CD4-positive, alpha-beta T cell treated with Interleukin-6 at 100 ng/mL for 8 hours (primary cell): ENCODE measurements around the gene UBL4A.
A peak's percentile ranks its signal among the peaks of the same experiment; 100 is the strongest.

Experiments
- DNase-seq: peaks from one replicate; pipeline ENCODE4 v3.0.0-alpha.2; 2020; ENCODE audit warnings: mixed read lengths, low spot score

UBL4A gene

DNA sequence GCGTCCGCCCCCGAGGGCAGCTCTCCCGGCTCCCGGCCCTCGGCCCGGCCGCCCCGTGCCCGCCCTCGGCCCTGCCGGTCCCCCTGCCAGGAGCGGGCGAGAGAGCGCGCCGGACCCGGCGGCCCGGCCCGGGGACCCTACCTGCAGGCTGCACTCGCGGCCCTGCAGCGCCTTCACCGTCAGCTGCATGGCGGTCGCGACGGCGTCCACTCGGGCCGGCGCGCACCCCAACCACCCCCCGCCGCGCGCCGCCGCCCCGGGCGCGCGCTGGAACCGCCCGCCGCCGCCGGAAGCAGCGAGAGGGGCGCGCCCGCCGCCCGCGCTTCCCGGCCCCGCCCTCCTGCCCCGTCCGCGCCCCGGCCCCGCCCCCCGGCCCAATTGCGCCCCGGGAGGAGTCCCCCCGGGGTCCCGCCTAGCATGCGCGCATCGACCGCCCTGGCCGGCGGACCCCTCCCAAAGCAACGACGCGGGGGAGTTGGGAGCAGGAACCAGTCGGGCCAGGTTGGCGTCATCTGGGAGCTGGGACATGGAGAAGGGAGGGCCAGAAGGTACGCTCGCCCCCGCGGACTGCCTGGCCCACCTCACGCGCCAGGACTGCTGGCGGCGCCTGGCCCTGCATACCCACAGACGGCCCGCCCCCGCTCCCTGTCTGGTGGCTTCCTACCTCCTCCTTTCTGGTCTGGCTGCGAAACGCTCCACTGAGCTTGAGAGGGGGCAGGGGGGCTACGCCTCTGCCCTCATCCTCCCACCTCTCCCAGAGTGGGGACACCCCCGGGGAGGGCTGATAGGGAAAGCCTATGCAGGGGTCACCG lies at the start of gene UBL4A:
Gene UBL4A (minus strand): TSS at position 220 of the 812 bp plus-strand sequence. CDS start 31 bp downstream, at position 189.
- peak; percentile 48 for DNase-seq

DNA sequence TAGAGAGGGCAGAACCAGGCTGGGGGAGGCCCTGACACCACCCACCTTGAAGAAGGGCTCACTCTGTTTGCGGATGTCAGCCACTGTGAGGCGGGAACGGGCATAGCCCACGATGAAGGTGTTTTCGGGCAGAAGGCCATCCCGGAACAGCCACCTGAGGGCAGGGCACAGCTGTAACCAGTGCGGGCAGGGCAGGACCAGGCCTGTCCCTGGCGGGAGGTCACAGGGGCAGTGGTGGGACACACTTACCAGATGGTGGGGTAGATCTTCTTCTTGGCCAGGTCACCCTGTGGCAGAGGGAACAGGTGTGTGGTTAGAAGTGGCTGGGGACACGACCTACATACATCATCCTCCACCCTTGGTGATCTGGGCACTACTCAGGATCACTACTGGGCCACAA lies 49.5 kb upstream of the UBL4A start:
- DNase-seq, result no peak

DNA sequence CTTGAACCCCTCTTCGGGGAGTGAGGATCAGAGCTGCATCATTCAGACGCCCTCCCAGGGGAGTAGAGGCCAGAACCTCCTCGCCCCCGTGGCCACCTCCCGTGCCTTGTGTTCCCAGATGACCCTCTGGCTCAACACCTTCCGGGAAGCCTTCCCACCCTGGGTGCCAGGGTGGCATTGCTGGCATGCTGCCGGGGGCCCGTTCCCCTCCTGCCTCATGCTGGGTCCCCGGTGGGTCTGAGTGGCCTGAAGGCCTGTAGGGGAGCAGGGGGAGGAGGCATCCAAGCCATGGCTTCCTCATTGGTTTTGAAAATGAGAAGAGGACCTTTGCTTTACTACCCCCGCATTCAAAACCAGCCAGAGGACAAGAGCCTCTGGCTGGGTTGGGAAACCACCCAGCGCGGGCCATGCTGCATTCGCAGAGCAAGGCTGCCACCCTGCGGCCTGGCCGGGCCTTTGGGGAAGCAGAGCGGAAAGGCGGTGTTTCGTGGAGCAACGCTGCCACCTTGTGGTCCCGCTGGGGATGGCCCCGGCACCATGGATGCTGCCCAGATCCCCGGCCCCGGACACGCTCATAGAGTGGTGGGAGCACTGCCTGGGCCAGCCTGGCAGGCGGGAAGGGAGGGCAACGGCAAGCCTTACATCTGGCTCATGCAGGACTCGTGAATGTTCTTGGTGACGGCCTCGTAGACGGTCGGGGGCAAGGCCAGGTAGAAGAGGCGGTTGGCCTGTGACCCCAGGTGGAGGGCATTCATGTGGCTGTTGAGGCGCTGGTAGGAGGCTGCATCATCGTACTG lies 48.3 kb upstream of the UBL4A start:
- DNase-seq, result peak; percentile 90

DNA sequence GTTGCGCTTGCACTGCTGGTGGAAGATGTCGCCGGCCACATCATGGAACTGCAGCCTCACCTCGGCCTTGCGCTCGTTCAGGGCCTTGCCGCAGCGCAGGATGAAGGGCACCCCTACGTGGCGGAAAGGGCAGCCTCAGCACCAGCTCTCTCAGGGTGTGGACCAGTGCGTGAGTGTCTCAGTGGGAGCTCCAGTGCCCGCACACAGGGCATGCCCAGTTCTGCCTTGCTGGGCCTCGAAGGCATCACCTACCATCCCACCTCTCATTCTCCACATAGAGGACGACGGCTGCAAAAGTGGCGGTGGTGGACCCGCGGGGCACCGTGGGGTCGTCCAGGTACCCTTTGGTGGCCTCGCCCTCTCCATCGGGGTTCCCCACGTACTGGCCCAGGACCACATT lies 46.3 kb upstream of the UBL4A start:
- DNase-seq, result no peak

DNA sequence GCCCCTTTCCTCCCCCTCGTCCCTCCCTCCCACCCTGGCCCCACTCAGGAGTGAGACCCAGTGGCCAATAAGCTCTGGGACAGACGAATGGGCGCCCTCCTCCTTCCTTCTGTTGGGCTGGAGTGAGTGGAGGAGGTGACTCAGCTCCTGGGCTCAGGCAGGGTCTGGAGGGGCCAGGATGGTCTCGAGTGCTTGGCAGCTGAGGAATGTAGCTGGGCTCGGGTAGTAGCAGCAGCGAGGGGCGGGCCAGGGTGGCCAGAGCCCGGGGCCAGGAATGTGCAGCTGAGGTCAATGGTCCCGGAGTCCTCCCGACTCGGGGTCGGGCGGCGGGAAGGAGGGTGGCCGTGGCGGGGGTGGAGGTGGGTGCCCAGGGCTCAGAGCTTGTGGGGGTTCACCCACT lies 45.2 kb upstream of the UBL4A start:
- DNase-seq, result no peak

DNA sequence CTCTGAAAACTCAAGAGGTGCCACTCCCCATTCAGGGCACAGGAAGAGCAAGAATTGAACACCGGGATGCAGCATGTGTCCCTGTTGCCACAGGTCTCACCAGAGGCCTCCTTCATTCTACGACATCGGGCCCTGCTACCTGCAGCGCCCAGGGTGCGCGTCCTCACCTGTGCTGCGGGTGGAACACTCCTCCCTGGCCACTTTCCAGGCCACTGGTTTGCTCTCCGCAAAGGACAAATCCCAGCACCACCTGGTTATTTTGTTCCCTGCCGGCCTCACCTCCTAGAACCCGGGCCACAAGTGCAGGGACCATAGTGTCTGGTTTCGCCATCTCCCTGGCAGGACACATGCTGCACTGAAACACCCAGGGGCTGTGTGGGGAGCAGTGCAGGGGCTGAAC lies 43.9 kb upstream of the UBL4A start:
- DNase-seq, result no peak

DNA sequence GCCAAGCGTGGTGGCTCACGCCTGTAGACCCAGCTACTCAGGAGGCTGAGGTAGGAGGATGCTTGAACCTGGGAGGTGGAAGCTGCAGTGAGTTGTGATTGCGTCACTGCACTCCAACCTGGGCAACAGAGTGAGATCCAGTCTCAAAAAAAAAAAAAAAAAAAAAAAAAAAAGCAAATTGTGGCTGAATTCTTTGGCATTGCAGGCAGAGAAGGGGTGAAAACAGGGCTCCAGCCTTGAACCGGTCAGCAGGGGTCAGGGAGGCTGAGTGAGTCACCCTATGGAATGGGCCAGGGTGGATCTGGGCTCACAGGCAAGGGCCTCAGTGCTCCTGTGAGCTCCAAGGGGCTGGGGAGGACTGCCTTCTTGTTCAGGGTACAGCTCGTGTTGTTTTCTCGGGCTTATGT lies 42.8 kb upstream of the UBL4A start:
- no peak for DNase-seq

DNA sequence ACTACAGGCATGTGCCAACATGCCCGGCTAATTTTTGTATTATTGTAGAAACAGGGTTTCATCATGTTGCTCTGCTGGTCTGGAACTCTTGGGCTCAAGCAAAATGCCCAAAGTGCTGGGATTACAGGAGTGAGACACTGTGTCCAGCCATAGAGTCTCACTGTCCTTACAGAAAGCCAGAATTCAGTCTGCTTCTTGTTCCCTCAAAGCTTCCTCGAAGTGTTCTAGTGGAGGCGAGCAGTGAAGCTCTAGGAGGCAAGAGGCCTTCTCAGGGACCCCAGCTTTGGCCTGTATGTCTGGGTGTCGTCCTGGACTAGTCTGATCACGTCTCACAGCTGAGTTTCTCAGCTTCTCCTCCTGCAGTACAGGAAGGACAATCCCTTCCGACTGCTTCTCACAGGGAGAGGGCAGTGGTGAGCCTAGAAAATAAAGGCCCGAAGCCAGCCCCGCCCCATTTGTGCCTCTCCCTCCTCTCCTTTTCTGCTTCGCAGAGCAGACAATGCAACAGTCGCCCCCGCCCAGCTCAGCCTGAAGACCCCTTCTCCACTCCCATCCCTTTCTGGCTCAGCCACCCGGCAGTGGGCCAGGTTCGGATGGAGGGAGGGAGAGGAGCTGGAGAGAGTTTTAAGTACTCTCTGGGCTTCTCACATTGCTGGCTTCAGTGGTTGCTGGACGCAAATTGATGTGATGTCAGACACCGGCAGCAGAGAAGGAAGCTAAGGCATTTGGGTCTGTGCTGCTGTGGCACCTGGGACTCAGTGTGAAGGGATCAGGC lies 40.7 kb upstream of the UBL4A start:
- DNase-seq, result peak; percentile 56

DNA sequence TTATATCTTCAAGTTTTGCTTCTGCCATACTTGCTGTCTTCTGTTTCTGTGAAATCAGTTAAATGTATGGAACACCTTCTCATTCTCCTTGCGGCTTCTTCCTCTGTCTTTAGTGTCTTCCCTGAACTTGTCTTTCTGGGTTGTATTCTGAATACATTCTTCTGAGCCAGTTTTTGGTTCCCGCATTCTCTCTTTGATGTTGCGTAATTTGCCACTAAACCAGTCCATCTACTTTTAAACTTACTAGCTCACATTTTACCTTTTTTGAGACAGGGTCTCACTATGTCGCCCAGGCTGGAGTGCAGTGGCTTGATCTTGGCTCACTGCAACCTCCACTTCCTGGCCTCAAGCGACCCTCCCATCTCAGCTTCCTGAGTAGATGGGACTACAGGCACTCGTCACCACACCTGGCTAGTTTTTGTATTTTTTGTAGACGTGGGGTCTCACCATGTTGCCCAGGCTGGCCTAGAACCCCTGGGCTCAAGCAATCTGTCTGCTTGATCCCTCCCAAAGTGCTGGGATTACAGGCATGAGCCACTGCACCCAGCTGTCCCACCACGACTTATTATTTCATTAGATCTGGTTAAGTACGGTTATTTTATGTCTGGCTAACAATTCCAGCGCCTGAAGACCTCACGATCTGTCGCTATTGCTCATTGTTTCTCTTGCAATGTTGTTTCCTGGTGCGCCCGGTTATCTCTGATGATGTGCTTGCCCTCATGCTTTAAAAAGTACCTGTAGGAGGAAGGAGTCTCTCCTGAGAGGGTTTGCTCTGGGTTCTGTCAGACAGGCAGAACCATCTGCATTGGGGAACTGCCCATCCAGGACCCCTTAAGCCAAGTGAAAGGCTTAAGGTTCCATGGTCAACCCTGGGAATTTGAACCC lies 39.4 kb upstream of the UBL4A start:
- DNase-seq, result no peak

DNA sequence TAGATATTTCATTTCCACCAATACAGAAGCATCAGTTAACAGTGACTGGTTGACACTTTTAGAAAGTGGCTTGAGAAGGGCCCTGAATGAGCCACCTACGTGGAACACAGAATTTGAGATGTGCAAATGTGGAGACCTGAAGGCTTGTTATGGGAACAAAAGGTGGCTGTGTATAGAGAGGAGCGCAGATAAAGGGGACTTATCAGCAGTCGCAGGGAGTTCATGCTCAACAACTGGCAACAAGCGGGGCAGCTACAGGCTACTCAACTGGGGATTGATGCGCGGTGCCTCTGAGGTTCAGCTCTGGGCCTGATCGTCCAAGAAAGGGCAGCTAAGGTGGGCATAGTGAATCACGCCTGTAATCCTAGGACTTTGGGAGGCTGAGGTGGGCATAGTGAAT lies 33.0 kb upstream of the UBL4A start:
- no peak for DNase-seq

DNA sequence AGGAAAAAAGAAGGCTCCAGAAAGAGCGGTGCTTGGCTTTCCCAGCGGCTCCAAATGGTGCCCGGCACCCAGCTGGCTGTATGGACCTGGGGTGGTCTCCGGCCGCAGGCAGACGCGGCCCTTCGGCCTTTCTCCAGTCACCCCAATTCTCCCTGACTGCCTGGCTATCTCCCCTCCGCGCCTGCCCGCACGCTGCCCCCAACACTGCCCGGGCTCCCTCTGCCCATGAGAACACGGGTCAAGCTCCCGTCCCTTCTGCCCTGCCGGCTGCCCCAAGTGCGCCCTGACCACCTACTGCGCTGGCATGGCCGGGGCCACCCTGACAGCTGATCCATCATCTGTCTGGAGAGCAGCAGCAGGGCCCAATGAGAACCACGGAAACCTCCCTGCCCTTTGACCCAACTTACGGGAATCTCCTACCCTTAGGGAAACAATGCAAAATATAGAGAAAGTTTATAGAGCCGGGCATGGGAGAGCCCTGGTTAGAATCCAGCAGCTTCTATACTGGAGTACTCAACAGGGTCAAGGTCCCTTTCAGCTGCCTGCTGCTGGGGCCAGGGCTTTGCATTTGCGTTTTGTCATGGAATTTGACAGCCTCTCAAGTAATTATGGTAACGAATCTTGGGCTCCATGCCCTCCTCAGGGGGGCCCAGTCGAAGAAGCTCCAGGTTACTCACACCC lies 30.8 kb upstream of the UBL4A start:
- no peak for DNase-seq

DNA sequence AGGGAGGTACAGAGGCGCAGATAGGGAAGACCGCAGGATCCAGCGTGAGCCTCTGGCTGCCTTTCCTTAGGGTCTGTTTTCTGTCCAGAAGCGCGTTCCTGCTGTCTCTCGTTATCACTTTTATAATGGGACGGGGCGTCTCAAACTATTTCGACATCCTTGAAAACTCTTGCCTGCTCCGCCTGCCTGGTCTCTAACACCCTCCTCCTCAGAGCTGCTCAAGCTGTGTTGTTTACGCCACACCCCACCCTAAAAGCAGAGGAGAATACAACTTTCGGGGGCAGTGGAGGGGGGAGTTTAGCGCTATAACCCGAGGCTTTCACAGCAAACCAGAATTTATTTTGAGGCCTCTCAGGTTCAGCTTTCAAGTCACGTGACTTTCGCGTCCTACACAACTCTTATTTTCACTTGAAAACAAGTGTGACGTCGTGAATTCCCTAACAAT lies 30.3 kb upstream of the UBL4A start:
- no peak for DNase-seq

DNA sequence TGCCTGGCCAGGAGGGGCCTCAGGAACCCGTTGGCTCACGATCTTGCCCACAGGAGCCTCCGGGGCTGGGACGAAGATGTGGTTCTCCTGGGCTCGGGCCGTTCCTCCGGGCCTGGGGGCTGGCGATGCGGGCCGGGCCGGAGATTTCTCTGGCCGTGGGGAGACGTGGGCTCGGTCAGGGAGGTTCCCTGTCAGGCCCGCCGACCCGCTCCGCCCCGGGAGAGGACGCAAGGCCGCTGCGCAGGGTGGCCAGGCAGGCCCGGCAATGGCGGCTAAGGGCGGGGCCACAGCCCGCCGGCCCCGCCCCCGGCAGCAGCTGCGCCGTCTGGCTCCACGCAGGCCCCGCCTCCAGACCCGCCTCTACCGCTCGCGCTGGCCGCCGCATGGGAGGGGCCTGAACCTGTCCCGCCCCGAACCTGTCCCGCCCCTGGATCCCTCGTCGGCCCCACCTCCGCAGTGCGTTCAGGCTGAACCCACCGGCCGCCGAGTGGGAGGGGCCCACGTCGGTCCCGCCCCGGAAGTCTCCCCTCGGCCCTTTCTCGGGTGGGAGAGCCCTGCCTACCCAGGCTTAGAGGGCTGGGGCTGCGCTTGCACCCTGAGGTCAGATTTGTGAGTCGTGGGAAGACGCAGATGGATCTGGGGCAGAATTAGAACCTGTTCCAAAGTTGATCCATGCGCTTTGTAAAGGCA lies 29.7 kb upstream of the UBL4A start, which contains the start of gene FAM3A:
Gene FAM3A (minus strand): TSS at position 267 of the 690 bp plus-strand sequence. CDS start 460 bp downstream, outside the sequence.
- DNase-seq, result peak; percentile 93

DNA sequence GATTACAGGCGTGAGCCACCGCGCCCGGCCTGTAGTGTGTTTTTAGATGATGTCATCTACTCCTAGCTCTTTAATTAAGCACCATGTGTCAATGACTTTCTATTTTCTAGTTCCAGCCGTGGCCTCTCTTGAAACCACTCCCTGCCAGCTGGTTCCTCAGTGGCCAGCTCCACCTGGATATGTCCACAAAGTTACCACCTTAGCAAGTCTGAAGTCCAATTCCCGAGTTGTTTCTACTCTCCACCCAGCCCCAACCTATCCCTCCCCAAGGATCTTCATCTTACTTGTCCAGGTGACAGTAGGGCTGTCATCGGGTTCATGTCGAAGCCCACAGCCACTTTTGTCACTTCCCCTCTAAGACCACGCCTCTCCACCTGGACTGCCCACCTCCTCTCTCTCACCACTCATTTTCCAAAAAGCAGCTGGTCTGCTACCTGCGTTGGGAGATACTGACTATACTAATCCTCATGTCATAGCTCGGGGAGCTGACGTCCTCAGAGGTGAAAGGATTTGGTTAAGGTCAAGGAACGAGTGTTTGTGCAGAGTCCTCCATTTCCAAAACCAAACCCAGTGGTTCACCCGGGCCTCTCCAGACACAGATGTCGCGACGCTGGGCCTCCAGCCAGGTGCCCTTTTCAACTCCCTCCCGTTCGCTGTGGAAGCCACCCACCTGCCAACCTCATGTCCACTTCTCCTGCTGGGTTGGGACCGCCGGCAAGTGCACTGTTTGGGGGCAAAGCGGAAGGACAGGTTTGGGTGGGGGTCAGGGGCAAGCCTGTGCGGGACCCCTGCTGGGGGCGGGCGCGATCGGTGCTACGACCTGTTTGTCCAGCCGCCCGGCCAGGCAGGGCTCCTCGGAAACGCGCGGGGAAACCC lies 28.9 kb upstream of the UBL4A start:
- no peak for DNase-seq

DNA sequence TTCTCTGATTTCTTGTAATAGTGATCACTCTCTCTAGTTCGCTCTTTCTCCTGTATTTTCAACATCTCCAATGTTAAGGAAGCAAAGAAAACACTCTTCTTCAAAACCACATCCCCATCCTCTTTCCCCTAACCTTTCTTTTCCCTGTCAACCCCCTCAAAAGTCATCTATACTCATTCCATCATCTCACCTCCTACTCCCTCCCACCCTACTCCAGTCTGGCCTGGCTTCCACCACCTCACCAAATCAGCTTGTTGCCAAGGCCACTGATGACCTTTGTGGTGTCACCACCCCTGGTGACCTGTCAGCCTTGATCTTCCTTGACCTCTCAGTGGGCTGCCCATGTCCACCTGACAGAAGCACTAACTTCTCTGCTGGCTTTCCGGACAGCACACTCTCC lies 27.3 kb upstream of the UBL4A start:
- DNase-seq, result no peak

DNA sequence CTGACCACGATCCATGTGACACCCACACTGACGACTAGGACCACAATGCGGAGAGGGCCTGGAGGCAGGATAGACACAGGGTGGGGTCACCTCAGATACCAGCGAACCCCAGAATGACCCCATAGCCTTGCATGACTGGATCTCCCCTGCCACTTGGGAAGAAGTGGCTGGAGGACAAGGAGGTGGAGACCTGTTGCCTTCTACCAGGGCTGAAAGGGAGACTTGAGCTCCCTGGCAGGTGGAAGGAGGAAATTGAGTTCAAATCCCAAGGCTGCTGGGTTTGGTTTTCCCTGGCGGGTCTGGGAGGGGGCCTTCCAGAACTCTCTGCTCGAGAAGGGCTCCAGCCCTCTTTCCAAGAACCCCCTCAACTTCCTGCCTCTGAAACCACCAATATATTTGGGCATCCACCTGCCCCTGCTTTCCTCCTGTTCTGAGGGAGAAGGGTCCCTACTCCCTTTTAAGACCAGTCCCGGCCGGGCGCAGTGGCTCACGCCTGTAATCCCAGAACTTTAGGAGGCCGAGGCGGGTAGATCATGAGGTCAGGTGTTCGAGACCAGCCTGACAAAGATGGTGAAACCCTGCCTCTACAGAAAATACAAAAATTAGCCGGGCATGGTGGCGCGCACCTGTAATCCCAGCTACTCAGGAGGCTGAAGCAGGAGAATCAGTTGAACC lies 26.6 kb upstream of the UBL4A start:
- DNase-seq, result no peak

DNA sequence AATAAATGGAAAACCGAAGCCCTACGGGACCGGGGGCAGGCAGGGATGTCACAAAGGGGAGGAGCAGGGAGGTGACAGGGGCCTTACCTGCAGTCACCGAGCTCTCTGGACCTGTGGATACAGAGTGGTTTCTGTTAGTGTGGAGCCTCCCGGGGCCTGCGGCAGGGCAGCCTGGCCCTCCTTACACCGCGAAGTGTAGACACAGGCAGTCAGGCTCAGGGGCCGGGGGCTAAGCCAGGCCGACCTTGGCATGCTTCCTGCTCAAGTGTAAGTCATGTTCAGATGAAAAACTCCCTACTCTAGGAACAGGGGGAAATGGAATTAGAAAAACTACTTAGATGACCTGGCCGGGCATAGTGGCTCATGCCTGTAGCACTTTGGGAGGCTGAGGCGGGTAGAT lies 25.3 kb upstream of the UBL4A start:
- no peak for DNase-seq

DNA sequence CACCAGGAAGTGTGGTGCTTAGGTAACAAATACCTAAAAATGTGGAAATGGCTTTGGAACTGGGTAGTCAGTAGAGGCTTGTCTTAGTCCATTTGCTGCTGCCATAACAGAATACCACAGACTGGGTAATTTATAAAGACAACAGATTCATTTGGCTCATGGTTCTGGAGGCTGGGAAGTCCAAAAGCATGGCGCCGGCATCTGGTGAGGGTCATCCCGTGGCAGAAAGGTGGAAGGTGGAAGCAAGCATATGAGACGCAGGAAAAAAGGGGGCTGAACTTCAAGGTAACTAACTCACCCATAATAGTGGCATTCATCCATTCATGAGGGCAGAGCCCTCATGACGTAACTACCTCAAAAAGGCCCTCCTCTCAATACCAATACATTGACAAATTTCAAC lies 23.0 kb upstream of the UBL4A start:
- no peak for DNase-seq

DNA sequence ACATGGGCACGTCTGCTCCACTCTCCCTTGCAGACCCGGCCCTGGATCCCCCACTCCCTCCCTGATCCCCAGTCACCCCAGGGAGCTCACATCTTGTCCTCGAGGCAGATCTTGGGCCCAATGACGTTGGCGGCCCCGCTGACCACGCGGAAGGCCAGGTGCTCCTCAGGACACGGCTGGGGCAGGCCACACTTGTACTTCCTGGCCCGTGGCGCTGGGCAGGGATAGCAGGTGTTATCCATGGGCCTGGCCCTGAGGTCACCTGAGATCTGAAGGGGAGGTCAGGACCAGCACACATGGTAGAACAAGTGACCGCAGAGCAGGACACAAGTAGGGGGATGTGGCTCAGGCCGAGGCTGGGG lies 21.9 kb upstream of the UBL4A start:
- no peak for DNase-seq
